ENCODE data around the gene NRG2.

The NRG2 gene

DNA sequence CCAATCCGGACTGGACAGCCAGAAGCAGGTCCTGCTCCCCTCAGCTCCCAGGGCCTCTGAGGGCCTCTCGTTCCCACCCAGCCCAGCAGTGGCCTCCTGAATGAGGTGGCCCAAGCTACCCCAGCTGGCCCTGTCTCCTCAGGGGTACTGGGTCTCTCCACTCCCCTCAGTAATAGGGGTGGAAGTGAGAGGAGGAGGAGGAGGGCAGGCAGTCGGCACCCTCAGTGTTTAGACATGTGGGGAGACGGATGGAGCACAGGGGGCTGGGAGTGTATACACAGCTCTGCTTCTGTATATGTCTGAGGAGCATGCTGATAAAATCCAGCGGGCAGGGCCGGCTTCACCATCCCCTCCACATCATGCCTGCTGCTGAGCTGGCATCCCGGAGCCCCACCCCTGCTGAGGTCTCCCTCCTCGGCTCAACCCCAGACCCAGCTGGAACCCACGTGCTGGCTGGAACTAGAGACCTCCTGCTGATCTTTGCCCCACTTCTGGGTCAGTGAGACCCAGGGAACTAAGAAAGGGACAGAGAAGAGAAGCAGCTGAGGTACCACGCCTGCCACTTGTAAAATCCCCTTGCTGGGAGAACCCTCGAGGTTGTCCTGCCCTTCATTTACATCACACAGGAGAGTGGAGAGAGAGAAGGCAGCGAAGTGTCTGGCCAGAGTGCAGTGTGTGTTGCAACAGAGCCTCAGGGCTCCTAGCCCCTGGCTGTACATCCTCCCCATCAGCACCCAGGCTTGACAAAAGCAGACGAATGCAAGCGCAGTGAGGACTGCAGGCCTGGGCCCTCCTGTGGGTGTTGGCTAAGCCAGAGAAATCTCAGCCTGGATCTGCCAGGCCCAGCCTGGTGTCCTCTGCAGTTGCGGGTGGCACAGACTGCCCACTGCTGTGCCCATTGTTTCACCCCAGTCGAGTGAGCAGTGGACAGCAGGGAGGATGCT lies 170.0 kb downstream of the NRG2 start:
- peak; percentile 4 to 50 (median 5) for DNase-seq

DNA sequence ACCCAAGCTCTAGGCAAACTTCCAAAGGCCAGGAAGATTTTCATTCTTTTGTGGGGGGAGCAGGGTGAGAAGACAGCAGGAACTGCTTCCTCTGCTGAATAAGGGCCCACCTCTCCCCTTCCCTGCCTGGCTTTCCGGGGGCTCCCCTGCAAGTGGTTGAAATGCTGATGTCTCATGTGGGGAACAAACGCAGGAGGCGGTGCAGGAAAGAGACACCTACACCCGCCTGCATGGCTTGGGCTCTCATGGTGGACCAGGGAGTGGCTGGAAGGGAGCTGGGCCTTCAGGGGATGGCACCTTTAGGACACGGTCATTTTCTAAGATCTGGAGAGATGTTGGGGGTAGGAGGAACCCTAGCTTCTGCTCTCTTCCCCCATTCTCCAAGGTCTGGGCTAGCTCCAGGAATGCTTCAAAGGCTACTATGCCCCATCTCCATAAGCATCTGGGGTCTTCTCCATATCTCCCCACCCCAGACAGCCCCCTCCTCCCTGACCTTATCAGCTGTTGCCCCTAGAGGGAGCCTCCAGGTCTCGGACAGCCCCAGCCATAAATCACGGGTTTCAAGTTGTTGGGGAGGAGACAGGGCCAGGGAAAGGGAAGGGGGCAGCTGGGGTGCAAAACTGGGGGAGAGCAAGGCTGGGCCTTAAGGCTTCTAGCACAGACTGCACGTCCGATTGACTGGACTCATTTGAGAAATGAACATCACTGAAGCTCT lies 170.9 kb downstream of the NRG2 start:
- no peak for DNase-seq

DNA sequence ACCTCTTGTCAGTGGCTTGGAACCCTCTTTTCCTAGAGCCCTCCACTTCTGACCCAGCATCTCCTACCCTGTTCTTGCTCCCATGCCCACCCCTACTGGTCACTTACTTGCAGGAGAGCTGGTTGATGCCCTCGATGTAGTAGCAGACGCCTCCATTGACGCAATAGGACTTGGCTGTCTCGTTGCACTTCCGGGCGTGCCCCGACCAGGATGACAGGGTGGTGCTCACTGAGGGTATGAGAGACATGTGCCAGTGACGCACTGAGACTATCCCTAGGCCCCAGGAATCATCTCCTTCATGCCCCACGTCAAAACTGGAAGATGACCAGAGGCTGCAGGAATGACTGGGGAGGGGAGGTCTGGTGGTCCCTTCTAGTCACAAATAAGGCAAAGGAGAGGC lies 171.5 kb downstream of the NRG2 start:
- DNase-seq: no peak

DNA sequence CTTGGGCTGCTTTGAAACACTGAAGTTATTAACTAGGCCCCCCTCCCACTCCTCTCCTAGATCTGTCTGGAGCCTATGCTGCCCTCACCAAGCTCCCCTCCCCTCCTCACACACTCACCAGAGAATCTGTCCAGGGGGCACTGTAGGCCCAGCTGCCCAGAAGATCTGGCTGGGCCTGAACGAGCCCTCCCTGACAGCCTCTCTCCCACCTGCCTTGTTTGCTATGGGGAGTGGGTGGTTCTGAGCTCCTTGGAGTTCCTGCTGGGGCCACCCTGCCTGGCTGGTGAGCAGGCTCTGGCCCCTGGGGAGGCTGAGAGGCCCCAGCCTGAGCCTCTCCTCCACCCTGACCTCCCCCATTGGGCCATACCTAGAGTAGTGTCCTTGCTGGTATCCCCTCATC lies 172.4 kb downstream of the NRG2 start:
- no peak for DNase-seq

DNA sequence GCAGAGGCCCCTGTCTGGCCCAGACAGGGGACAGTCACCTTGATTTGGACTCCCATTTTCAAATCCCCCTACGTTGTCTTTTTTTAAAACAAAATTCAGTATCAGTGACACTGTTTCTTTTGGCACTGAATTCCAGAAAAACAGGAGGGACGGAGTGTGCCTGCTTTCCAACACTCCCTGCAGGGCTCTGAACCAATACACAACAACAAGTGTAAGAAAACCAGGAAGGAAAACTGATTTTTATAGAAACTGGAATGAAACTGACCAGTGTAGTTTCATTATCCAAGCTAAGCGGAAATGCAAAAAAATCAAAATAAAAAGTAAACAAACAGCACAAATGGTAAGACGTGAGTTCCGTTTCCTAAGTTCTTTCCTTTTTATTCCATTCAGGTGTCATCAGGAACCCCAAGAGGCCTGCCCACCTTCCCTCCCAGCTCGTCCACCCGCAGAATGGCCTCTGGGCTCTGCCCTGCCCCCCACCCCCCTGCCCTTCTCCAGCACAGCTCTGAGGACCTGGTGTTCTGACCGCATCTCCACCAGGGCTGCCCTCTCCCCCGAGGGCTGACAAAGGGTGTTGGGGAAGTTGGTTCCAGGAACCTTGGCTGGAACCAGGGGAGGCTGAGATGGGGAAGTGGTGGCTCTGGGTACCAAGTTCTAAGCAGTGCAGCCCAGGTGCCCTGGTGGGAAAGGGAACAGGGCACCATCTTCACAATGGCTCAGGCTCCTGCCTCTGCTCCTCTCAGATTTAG lies 173.9 kb downstream of the NRG2 start:
- DNase-seq: no peak

DNA sequence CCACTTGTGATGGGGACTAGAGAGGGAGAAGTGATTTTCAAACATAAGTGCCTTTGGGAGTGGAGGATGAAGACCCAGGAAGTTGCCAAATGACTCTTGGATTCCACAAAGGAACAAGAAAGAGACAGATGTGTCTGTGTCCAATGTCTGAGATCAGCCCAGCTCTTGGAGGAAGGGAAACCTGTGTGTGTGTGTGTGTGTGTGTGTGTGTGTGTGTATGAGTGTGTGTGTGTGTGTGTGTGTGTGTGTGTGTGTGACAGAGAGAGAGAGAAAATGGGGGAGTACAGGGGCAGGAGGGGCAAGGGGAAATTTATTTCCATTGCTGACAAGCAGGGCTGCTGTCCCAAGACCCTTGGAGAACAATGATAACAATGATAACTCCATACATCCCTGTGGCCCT lies 175.5 kb downstream of the NRG2 start:
- no peak for DNase-seq

DNA sequence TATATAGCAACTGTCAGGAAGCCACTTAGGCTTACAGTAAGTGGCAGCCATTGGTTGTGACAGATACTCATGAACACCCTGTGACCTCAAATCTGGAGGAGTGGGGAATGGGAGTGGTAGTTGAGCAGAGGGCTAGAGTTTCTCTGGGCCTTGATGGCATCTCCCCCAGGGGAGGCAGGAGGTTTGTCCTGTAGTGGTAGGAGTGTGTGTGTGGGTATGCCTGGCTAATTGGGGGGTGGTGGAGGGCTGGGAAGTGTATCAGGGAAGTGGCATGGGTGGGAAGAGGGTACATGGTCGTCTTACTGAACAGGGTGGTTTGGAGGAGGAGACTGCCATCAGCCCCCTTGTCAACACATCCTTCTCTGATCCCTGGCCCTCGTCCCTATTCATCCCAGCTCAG lies 176.0 kb downstream of the NRG2 start:
- DNase-seq: no peak

DNA sequence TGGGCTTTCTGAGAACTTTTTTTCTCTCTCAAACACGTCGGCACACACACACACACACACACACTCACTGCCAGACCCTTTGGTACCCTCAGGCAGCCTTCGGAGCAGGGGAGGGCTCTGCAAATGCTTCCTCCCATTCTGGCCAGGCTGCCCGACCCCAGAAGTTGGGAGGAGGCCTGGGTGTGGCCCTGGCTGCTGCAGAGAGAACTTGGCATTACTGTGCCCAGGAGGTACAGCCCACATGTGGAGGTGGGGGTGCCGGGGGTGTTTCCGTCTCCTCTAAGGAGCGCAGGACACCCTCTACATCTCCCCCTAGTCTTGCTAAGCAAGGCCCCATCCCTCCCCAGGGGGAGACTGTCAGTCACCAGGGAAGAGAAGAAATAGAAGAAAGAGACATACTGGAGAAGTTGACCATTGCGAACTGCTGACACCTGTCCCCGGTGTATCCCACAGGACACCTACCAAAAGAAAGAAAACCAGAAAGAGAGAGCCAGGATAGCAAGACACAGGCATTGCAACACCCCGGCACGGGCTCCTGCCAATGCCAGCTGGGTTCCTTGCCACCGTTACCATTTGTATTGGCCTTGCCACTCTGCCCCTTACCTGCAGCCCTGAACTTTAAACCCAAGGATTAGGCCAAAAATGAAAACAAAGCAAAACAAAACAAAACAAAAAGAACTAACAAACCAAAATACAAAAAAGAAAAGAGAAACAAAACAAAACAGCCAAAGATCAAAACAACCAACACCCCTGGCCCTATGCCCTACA lies 178.2 kb downstream of the NRG2 start:
- no peak for DNase-seq

DNA sequence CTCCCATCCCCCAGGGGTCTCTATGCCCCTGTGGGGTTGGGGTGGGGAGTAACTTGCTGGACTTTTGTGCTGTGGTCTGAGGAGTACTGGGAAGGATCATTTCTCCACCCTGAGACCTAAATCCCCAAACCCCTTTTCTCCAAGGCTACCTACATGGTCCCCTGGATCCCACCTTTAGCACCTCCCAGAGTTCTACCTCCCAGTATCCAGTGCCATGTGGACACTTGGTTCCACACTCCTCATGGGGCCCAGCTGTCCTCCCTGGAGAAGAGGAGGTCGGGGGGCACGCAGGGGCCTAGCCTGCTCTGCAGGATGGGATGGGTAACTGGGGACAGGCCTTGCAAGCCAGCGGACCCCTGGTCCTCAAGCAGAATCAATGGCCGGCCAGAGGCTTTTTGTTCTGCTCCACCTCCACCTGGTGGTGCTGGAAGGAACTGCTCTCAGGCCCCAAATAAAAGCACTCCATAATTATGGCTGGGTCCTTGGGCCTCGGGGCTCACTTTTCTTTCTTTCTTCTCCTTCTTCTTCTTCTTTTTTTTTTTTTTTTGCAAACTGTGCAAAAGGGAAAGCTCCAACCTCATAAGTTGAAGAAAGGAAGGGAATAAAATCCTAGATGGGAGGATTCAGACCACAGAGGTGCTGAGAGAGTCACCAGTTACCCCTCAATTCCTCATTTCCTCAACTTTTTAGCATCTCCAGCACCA lies 179.1 kb downstream of the NRG2 start:
- peak; percentile 9 to 57 (median 47) for DNase-seq

DNA sequence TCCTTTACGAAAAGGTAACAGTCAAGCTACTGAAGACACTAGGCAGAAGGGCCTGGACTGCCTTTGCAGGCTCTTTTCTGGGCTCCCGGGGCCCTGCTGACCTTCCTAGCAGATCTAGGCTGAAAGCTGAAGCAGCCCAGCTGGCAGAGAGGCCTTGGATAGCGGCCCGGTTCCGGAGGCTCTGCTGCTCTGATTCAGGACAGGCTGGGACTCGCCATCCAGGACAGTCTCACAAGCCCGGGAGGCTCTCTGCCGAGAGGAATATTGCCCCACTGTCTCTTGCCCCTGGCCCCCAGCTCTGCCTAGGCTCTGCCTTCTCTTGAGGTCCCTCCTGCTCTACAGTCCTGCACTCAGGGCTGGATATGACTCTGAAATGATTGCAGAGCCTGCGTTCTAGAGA lies 179.7 kb downstream of the NRG2 start:
- no peak for DNase-seq

DNA sequence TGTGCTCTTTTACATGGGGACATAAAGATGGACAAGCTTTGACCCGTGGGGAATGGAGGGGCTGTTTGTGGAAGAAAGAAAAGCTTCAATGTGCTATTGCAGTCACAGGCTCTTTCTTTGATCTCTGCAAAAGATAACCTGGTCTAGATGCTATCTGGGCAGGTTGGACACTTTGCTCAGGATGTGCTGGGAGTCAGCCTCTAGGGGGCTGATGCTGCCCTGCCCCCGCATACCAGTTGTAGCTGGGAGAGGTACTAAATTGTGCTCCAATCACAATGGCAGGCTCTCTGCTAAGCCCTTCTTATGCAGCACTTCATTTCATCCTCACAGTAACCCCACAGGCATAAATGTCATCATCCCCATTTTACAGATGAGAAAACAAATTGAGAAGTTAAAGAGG lies 180.3 kb downstream of the NRG2 start:
- no peak for DNase-seq

DNA sequence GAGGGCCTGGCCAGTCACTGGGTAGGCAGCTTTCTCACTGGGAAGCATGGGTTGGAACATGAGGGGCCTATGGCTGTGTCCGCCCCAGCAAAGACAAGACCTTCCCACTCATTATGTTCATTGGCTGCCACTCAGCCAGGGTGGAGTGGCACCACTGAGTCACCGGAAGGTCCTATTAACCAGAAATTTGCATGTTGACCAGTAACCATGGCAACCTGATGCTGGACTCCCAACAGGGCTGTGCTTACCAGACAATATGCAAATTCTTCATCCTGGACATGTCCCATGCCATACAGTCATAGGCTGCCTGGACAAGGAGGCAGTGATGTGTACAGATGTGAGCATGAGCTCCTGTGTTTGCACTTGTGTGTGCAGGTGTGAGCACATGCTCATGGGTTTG lies 180.8 kb downstream of the NRG2 start:
- no peak for DNase-seq

DNA sequence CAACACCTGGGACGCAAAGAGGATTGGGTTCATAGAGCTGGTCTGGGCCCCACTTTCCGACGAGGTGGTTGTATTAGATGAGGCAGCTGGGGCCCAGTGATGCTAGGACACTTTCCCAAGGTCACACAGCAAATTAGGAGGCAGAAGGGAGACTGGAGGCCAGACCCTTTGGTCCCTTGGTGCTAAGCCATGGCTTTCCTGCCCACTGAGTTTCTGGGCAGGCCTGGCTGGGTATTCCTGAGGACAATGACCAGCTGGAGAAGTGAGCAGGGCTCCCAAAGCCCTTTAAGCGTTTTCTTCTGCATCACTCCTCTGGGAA lies 181.3 kb downstream of the NRG2 start:
- DNase-seq: no peak

DNA sequence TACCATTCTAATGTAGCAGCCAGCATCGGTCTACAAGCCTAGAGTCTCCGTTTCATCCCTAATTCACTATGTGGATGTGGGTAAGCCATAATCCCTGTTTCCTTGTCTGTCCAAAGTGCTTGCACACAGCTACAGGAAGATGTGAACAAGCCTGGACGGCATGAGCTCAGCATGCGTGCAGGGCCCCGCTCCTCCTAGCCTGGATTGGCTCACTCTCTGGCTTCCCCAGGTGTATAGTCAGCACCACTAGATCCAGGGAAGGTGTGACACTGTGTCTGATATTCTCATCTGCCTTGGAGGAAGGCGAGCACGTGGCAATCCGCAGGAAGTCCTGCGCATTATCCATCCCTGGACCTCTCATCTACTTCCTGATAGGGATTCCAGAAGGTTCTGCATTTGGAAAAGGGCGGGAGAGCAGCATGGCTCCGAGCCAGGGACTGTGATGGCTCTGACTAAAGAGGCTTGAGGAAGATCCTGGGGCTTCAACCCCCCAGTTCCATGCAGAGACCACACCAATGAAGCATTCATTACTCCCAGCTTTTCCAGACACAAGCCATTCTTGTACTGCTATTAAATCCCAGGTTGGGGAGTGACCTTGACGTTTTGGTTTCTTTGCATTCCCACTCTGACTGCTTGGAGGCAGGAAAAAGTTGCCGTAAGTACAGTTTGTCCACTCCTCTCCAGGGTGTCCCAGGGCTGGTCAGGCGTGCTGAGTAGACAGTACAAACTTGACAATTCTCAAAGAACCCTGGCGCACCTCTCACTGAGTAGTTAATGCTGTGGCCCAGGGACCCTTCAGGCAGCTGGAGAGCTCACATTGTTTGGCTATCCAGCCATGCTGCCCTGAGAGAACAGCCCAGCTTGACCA lies 181.8 kb downstream of the NRG2 start:
- no peak for DNase-seq

DNA sequence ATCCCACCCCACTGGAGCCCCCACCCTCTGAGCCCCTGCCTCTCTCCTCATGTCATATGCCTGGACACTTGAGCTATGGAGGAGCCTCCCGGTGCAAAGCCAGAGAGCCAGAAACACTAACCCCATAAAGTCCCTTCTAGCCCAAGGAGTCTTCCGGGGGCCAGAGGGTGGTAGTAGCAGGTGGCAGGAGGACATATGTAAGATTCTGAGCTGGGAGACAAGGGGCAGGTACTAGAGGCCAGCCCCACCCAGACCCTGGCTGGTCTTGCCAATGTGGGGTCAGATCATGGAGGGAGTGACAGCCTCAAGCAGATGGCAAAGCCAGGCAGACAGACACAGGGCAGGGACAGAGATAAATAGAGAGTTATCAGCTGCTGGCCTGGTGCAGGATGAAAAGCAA lies 184.1 kb downstream of the NRG2 start:
- no peak for DNase-seq

DNA sequence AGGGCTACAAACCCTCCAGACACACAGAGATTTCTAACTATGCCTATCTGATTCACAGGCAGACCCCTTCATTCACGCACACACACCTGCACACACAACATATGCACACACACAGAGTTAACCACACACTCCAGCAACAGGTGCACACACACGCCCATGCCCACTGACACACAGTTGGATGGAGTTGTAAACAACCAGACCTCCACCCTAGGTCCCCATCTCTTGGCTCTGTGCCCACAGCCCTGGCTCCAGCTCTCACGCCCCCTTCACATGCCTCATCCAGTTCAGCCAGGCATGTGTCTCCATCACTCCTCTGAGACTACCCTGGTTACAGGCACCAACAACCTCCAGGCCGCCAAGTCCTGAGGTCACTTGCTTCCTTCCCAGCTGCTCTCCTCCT lies 186.4 kb downstream of the NRG2 start:
- DNase-seq: peak; percentile 34 to 72 (median 43)

DNA sequence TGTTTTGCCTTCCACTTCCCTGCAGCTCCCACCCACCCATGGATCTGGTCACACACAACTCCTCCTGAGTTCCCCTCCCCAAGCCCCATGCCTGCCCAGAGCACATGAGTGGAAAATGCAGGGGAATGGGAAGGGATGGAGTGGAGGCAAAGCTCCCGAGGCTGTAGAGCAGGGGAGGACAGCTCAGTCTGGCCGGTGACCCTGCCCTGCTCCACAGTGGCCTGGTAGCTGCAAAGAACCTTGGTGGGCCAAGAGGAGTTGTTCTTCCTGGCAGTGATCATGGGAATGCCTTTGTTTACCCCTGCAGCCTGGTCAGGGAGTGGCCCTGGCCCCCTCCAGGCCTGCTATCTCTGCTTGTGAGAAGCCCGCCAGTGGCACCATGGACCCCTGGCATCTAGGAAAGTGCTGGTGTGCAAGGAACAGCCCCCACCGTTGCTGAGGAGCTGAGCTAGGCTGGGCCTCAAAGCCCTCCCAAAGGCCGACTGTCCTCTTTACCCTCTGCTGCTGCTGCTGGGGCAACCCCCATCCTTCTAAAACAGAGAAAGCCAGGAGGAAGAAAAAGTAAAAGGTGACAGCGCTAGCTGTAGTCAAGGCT lies 187.1 kb downstream of the NRG2 start:
- no peak for DNase-seq

DNA sequence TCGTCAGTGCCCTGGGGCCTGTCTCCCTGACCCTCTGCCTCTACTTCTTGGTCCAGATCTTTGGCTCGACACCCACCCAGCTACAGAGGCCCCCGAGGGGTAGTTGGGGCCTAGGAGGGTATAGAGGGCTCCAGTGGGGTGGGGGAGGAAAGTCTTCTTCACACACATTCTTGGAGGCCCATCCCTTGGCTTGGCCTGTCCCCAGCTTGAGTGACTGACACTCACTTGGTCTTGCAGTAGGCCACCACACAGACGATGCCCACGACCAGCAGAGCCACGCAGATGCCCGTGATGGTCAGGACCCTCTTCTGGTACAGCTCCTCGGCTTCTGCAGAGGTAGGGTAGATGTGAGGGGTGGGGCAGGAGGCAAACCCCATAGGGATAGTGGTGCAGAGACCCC lies 187.6 kb downstream of the NRG2 start:
- no peak for DNase-seq

DNA sequence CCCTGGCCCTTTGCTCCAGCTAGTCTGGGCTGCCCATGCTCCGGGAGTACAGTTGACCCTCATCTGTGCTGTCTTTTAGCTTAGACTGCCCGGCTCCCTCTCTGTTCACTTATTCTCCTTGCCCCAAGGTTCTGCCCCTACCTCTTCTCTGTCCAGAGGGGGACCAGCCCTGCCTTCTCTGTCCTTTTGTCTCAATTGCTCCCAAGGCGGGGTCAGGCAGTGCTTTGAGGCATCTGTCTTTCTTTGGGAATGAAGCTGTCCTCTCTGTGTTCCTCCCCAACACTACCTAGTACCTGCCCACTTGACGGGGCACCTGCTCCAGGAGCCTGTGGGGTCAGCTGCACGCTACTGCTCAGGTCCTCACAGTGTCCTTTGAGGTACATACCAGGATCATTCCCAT lies 188.1 kb downstream of the NRG2 start:
- no peak for DNase-seq

DNA sequence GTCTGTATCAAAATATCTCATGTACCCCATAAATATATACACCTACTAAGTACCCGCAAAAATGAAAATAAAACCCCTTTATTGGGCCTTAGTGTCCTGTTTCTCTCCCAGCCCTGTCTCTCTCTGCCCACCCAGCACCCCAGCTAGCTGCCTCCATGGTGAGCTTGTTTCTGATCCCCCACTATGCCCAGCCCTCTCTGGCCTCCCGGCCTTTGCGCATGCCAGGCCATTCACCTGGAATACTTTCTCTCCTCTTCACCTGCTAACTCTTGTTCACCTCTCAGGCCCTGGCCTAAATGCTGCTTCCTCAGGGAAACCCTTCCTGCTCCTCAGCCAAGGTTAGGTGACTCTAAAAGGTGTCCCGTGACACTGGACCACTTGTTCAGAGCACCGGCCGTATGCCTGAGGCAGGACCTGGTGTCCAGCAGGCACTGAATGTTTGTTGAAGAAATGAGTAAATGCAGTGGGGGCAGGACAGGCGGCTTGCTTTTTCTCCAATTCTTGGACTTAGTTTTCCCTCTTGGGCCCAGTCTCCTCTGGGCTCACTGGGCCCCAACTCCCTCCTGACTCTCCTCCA lies 189.0 kb downstream of the NRG2 start:
- DNase-seq: no peak

DNA sequence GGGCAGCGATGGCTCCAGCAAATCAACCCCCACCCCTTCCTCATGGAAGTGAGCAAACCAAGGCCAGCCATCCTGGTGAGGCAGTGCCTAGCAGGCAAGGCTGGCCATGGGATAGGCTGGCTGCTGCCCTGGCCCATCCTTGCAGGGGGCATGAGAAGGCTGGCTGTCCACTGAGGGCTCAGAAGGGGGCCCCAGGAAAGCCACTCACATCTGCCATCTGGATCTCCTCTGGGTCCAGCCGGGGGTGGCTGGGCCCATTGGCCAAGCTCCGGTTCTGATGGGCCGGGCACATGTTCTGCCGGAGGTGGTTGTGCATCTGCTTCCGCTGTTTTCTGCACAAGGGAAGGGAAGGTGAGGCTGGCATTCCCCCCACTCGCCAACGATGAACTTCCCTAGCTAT lies 190.4 kb downstream of the NRG2 start:
- no peak for DNase-seq
